Fibroblast of lung (primary cell): ENCODE results near the gene MYL6. TPM values are rescaled to one million over a fixed set of nuclear protein-coding genes. Genes with fewer than 3 reads are reported as not detected.

Experiments
- DNase-seq, 2 donors: peaks; one replicate each; pipeline versions ENCODE4 v3.0.0 to v3.0.0-alpha.2; 2010; ENCODE audit warnings: low read depth in 2 of 2
- H2AFZ ChIP-seq: 2 replicates; pipeline ENCODE4 v1.5.1; 2012; ENCODE audit warnings: low read length, control low read depth, inconsistent platforms
- H3K27ac ChIP-seq: 2 replicates; pipeline ENCODE4 v1.5.1; 2011; ENCODE audit warnings: low read length, control low read depth; ENCODE audit not compliant: insufficient read depth
- H3K27me3 ChIP-seq: 2 replicates; pipeline ENCODE4 v1.5.1; 2011; ENCODE audit warnings: mild to moderate bottlenecking, low read length; ENCODE audit not compliant: control insufficient read depth, insufficient read depth
- H3K36me3 ChIP-seq: 2 replicates; pipeline ENCODE4 v1.5.1; 2011; ENCODE audit warnings: low read length; ENCODE audit not compliant: control insufficient read depth, insufficient read depth
- H3K4me1 ChIP-seq: 2 replicates; pipeline ENCODE4 v1.5.1; 2011; ENCODE audit warnings: low read length; ENCODE audit not compliant: control insufficient read depth, insufficient read depth; ENCODE audit errors: extremely low read depth
- H3K4me2 ChIP-seq: 2 replicates; pipeline ENCODE4 v1.5.1; 2011; ENCODE audit warnings: low read length, control low read depth; ENCODE audit not compliant: insufficient read depth; ENCODE audit errors: extremely low read depth
- H3K4me3 ChIP-seq, 4 experiments: fragments of 200-600 bp in 1 of 4; sonication (generic) in 1 of 4; replicated peaks in 1 of 4; 2 replicates each; pipeline ENCODE4 v1.5.1; 2011 to 2016; ENCODE audit warnings: low read length in 4 of 4, low read depth in 3 of 4, mild to moderate bottlenecking in 3 of 4, control low read depth in 2 of 4, inconsistent platforms in 1 of 4, mixed read lengths in 1 of 4; ENCODE audit not compliant: insufficient read depth in 1 of 4; ENCODE audit errors: control extremely low read depth in 1 of 4
- H3K79me2 ChIP-seq: 2 replicates; pipeline ENCODE4 v1.5.1; 2012; ENCODE audit warnings: mild to moderate bottlenecking, low read length, inconsistent platforms; ENCODE audit not compliant: control insufficient read depth, insufficient read depth
- H3K9ac ChIP-seq: 2 replicates; pipeline ENCODE4 v1.5.1; 2011; ENCODE audit warnings: mild to moderate bottlenecking, low read length, control low read depth; ENCODE audit not compliant: insufficient read depth
- H3K9me3 ChIP-seq: 2 replicates; pipeline ENCODE4 v1.5.1; 2012; ENCODE audit warnings: low read depth, low read length; ENCODE audit not compliant: control insufficient read depth, insufficient read depth
- H4K20me1 ChIP-seq: 2 replicates; pipeline ENCODE4 v1.5.1; 2011; ENCODE audit warnings: low read length; ENCODE audit not compliant: control insufficient read depth, insufficient read depth; ENCODE audit errors: extremely low read depth
- CTCF ChIP-seq, 2 donors: IDR thresholded peaks in 1 of 2; conservative IDR thresholded peaks in 1 of 2; 1 replicate in 1 of 2; 2 replicates in 1 of 2; pipeline ENCODE4 v1.5.1; 2011 to 2012; ENCODE audit warnings: low read length in 2 of 2, control low read depth in 1 of 2, inconsistent platforms in 1 of 2, low read depth in 1 of 2, mild to moderate bottlenecking in 1 of 2
- EZH2 ChIP-seq: IDR thresholded peaks from 2 replicates; pipeline ENCODE4 v1.5.1; 2012; ENCODE audit warnings: low read length, control low read depth, mild to moderate bottlenecking; ENCODE audit errors: missing control alignments
- polyA plus RNA-seq, 2 donors: library from polyadenylated mRNA; depleted of rRNA in 1 of 2; stranded (reverse) in 1 of 2; unstranded in 1 of 2; fragments of >200 nt; gene quantifications; 2 replicates each; pipeline ENCODE4 v1.2.1, GENCODE V29; 2011 to 2012; ENCODE audit warnings: missing spikeins in 1 of 2
- total RNA-seq: library from RNA; depleted of rRNA; stranded (reverse); fragments of >200 nt; gene quantifications from 2 replicates; pipeline ENCODE4 v1.2.1, GENCODE V29; 2014

Gene MYL6
- total and polyA plus RNA-seq, 2 donors (not counting 1 experiment from before 2014, with no cell fraction given), result 1,517 to 7,941 TPM

- Histone ChIP-seq H3K4me1 (peaks cover 7% of the 10 kb centered on the region), H3K27ac (peak overlapping the region; percentile 47), H3K9ac (no peak overlapping the region), H3K4me3 (no peak overlapping the region), H3K9me3 (no peaks in the 10 kb centered on the region), H4K20me1 (no peaks in the 10 kb centered on the region), H3K4me2 (no peak overlapping the region), H3K79me2 (no peaks in the 10 kb centered on the region), H3K27me3 (no peaks in the 10 kb centered on the region), H3K36me3 (peaks cover 28% of the 10 kb centered on the region), H2AFZ (no peak overlapping the region)
- TF ChIP-seq CTCF (conservative IDR thresholded peaks at IDR 0.05 in 1 of 2, IDR thresholded peaks at IDR 0.05 in 1 of 2; ENCODE audit: low read depth in 1 of 2, low read length in 2 of 2), result peak; percentile 55 to 73
- TF ChIP-seq EZH2, result no peak
- peak; percentile 54 to 55 for DNase-seq
Measured at GRCh38 chr12:56206452-56207166, 48.5 kb downstream of the MYL6 start.

GRCh38 chr12:56208006-56208405, 49.8 kb downstream of the MYL6 start:
- Histone ChIP-seq H3K27me3 (no peaks in the 10 kb centered on the region), H3K4me3 (no peak overlapping the region), H3K27ac (no peak overlapping the region), H4K20me1 (no peaks in the 10 kb centered on the region), H3K9ac (no peak overlapping the region), H3K4me2 (no peak overlapping the region), H3K36me3 (peaks cover 31% of the 10 kb centered on the region), H3K79me2 (no peaks in the 10 kb centered on the region), H3K9me3 (no peaks in the 10 kb centered on the region), H3K4me1 (peaks cover 7% of the 10 kb centered on the region), H2AFZ (no peak overlapping the region)
- no peak for DNase-seq
- TF ChIP-seq CTCF (conservative IDR thresholded peaks at IDR 0.05 in 1 of 2, IDR thresholded peaks at IDR 0.05 in 1 of 2; ENCODE audit: low read depth in 1 of 2, low read length in 2 of 2), result no peak
- no peak for TF ChIP-seq EZH2

Other genes with a start within 250 kb of the MYL6 start
- gene PYM1, start 230.5 kb upstream of the MYL6 start, total RNA-seq, result 28.5 and 38.6 TPM in 2 replicates
- 27.8 and 29.3 TPM in 2 replicates for gene PYM1, start 230.5 kb upstream of the MYL6 start, polyA plus RNA-seq
- gene DGKA, start 227.2 kb upstream of the MYL6 start, total RNA-seq, result 24.4 and 51.9 TPM in 2 replicates
- 41.4 and 44.7 TPM in 2 replicates for gene DGKA, start 227.2 kb upstream of the MYL6 start, polyA plus RNA-seq
- gene PMEL, start 192.3 kb upstream of the MYL6 start, total RNA-seq, result 0.26 and 0.50 TPM in 2 replicates
- gene PMEL, start 192.3 kb upstream of the MYL6 start, polyA plus RNA-seq, result 0.41 and 0.84 TPM in 2 replicates
- 12.7 and 14.6 TPM in 2 replicates for gene CDK2, start 191.5 kb upstream of the MYL6 start, total RNA-seq
- 32.5 and 43.5 TPM in 2 replicates for gene CDK2, start 191.5 kb upstream of the MYL6 start, polyA plus RNA-seq
- gene RAB5B, start 184.3 kb upstream of the MYL6 start, total RNA-seq, result 46.2 and 55.3 TPM in 2 replicates
- gene RAB5B, start 184.3 kb upstream of the MYL6 start, polyA plus RNA-seq, result 144 and 193 TPM in 2 replicates
- 9.2 and 11.6 TPM in 2 replicates for gene SUOX, start 161.1 kb upstream of the MYL6 start, total RNA-seq
- gene SUOX, start 161.1 kb upstream of the MYL6 start, polyA plus RNA-seq, result 11.1 and 15.0 TPM in 2 replicates
- gene IKZF4, start 137.3 kb upstream of the MYL6 start, total RNA-seq, result 0.51 and 2.0 TPM in 2 replicates
- 3.2 and 3.7 TPM in 2 replicates for gene IKZF4, start 137.3 kb upstream of the MYL6 start, polyA plus RNA-seq
- gene RPS26, start 116.4 kb upstream of the MYL6 start, total RNA-seq, result 86.2 and 125 TPM in 2 replicates
- 739 and 1,779 TPM in 2 replicates for gene RPS26, start 116.4 kb upstream of the MYL6 start, polyA plus RNA-seq
- 0.66 and 1.3 TPM in 2 replicates for gene ERBB3, start 78.2 kb upstream of the MYL6 start, total RNA-seq
- 0.59 and 0.92 TPM in 2 replicates for gene ERBB3, start 78.2 kb upstream of the MYL6 start, polyA plus RNA-seq
- gene PA2G4, start 53.8 kb upstream of the MYL6 start, total RNA-seq, result 92.2 and 93.5 TPM in 2 replicates
- 202 and 342 TPM in 2 replicates for gene PA2G4, start 53.8 kb upstream of the MYL6 start, polyA plus RNA-seq
- 2,664 and 4,175 TPM in 2 replicates for gene RPL41, start 41.7 kb upstream of the MYL6 start, total RNA-seq
- 6,961 and 9,604 TPM in 2 replicates for gene RPL41, start 41.7 kb upstream of the MYL6 start, polyA plus RNA-seq
- gene ZC3H10, start 40.1 kb upstream of the MYL6 start, total RNA-seq, result 5.6 and 7.2 TPM in 2 replicates
- 1.8 and 1.9 TPM in 2 replicates for gene ZC3H10, start 40.1 kb upstream of the MYL6 start, polyA plus RNA-seq
- 261 and 446 TPM in 2 replicates for gene ESYT1, start 30.1 kb upstream of the MYL6 start, total RNA-seq
- 182 and 260 TPM in 2 replicates for gene ESYT1, start 30.1 kb upstream of the MYL6 start, polyA plus RNA-seq
- gene MYL6B, start 5.8 kb upstream of the MYL6 start, total RNA-seq, result 71.7 and 98.6 TPM in 2 replicates
- 87.7 and 99.1 TPM in 2 replicates for gene MYL6B, start 5.8 kb upstream of the MYL6 start, polyA plus RNA-seq
- 55.5 and 70.8 TPM in 2 replicates for gene SMARCC2, start 31.1 kb downstream of the MYL6 start, total RNA-seq
- 60.2 and 69.6 TPM in 2 replicates for gene SMARCC2, start 31.1 kb downstream of the MYL6 start, polyA plus RNA-seq
- gene RNF41, start 63.6 kb downstream of the MYL6 start, total RNA-seq, result 120 and 199 TPM in 2 replicates
- 88.4 and 99.7 TPM in 2 replicates for gene RNF41, start 63.6 kb downstream of the MYL6 start, polyA plus RNA-seq
- gene NABP2, start 66.0 kb downstream of the MYL6 start, total RNA-seq, result 25.9 and 29.2 TPM in 2 replicates
- gene NABP2, start 66.0 kb downstream of the MYL6 start, polyA plus RNA-seq, result 39.7 and 65.5 TPM in 2 replicates
- not detected in 2 replicates for gene SLC39A5, start 71.7 kb downstream of the MYL6 start, total RNA-seq
- gene SLC39A5, start 71.7 kb downstream of the MYL6 start, polyA plus RNA-seq, result not detected in 2 replicates
- 9.0 and 14.9 TPM in 2 replicates for gene ANKRD52, start 100.0 kb downstream of the MYL6 start, total RNA-seq
- gene ANKRD52, start 100.0 kb downstream of the MYL6 start, polyA plus RNA-seq, result 12.2 and 15.8 TPM in 2 replicates
- 6.4 and 9.1 TPM in 2 replicates for gene COQ10A, start 108.6 kb downstream of the MYL6 start, total RNA-seq
- gene COQ10A, start 108.6 kb downstream of the MYL6 start, polyA plus RNA-seq, result 14.2 and 16.2 TPM in 2 replicates
- gene CS, start 142.0 kb downstream of the MYL6 start, total RNA-seq, result 70.4 and 117 TPM in 2 replicates
- 170 and 228 TPM in 2 replicates for gene CS, start 142.0 kb downstream of the MYL6 start, polyA plus RNA-seq
- gene CNPY2, start 157.6 kb downstream of the MYL6 start, total RNA-seq, result 47.3 and 48.2 TPM in 2 replicates
- 124 and 142 TPM in 2 replicates for gene CNPY2, start 157.6 kb downstream of the MYL6 start, polyA plus RNA-seq
- 18.5 and 25.9 TPM in 2 replicates for gene PAN2, start 175.6 kb downstream of the MYL6 start, total RNA-seq
- gene PAN2, start 175.6 kb downstream of the MYL6 start, polyA plus RNA-seq, result 11.4 and 17.3 TPM in 2 replicates
- 0.17 TPM in 1 of 2 replicates, not detected in the other for gene IL23A, start 180.5 kb downstream of the MYL6 start, total RNA-seq
- 0.12 TPM in 1 of 2 replicates, not detected in the other for gene IL23A, start 180.5 kb downstream of the MYL6 start, polyA plus RNA-seq
- 284 and 368 TPM in 2 replicates for gene STAT2, start 201.7 kb downstream of the MYL6 start, total RNA-seq
- gene STAT2, start 201.7 kb downstream of the MYL6 start, polyA plus RNA-seq, result 112 and 148 TPM in 2 replicates
- not detected in 2 replicates for gene APOF, start 204.5 kb downstream of the MYL6 start, total RNA-seq
- gene APOF, start 204.5 kb downstream of the MYL6 start, polyA plus RNA-seq, result not detected in 2 replicates